GM19240 (cell line): ENCODE data around the gene DDX56.
"Not testable (repeated sequence)": the region's sequence is repeated elsewhere in the genome, so short reads cannot be mapped to it uniquely, and the experiment has no call there.

Experiments used
- DNase-seq: peaks from one replicate; pipeline ENCODE4 v3.0.0; 2011; ENCODE audit warnings: low spot score; ENCODE audit not compliant: insufficient read length

DDX56 gene

DNA sequence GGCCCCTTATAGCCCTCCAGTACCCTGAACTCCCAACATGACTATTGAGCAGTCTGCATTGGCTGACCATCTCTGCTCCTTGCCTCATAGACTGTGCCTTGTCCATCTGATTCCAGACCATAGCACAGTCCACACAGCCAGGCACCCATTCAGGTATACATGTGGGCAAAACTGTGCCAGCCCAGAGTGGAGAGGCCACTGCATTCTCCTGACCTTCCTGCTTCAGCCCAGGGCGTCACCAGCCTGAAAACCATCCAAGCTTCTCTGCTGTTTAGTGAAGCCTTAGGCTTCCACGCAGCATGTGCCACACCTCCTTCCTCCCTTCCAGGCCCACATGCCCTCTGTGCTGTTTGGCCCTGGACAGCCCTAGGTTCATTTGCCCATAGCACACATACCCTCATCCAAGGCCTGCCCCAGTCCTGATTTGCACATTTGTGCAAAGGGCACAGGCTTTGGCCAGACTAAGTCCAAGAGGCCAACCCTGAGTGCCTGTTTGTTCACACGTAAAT lies 10.5 kb downstream of the DDX56 start:
- no peak for DNase-seq

DNA sequence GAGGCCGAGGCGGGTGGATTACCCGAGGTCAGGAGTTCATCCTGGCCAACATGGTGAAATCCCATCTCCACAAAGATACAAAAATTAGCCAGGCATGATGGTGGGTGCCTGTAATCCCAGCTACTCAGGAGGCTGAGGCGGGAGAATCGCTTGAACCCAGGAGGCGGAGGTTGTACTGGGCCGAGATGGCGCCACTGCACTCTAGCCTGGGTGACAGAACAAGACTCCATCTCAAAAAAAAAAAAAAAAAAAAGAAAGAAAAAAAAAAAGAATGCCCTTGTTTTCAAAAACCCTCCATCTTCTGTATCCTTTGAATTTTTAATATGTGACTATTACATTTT lies 11.1 kb downstream of the DDX56 start:
- not testable (repeated sequence) for DNase-seq

DNA sequence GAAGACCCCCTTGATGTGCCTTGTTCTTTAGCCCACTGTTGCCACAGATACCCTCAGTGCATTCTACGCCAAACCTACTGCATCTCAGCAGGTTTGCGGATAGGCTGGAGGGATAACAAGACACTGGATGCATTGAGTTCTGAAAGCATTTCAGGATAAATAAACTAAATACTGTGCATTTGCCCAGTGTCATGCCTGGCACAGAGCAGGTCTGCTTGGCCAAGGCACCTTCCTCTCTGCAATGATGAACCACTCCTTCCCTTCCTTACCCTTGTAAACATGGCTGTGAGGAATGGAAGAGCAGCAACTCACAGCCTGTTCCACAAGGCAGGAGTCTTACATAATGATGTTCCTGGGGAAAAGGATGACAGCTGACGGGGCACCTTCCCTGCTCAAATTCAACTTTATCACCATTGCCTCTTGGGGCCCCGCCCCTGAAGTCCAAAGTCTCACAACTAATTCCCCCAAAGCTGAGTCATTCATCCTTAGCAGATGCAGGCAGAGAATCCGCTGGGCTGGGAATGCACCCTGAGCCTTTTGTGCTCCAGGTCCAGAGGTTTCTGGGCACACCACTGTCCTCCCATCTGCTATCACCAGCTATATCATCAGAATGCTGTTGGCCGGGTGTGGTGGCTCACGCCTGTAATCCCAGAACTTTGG lies 11.6 kb downstream of the DDX56 start:
- DNase-seq = no peak

DNA sequence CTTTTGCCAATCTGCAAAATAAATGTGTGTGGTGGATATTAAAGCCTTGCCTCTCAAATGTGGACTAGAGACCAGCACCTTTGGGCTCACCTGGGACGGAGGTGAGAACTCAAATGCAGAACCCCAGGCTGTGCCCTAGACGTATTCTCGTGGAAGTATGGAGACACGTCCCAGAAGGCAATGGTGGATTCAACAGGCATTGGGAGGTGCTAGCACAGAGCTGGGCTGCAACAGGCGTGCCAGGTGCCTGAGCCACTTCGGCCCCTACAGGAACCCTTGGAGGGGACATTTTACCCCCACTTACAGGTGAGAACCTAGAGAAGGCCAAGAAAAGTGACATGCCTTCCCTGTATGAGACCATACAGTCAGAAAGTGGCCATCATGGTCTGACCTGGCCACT lies 12.2 kb downstream of the DDX56 start:
- no peak for DNase-seq

DNA sequence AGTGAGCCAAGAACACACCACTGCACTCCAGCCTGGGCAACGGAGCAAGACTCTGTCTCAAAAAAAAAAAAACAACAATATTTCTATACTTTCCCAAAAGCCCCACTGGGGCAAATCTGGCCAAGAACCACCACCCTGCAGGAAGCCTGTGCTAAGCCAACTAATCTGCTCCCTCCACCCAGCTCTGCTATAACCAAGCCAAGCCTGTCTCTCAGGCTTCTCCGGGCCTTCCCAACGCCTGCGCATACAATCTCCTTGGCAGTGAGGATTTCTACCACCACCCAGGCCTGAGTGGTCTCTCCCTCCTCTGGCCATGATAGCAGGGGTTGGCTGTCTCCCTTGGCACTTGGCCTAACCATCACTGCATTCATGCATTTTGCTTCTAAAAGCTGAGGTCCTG lies 14.2 kb downstream of the DDX56 start:
- no peak for DNase-seq

DNA sequence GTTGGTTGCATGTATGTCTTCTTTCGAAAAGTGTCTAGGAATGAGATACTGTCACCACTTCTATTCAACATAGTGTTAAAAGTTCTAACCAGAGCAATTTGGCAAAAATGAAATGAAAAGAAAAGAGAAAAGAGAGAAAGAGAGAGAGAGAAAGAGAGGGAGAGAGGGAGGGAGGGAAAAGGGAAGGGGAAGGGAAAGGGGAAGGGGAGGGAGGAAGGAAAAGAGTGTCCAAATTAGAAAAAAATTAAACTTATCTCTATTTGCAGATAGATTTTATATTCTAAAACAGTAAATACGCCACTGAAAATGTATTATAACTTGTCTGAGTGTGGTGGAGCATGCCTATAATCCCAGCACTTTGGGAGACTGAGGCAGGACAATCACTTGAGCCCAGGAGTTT lies 16.2 kb downstream of the DDX56 start:
- no peak for DNase-seq

DNA sequence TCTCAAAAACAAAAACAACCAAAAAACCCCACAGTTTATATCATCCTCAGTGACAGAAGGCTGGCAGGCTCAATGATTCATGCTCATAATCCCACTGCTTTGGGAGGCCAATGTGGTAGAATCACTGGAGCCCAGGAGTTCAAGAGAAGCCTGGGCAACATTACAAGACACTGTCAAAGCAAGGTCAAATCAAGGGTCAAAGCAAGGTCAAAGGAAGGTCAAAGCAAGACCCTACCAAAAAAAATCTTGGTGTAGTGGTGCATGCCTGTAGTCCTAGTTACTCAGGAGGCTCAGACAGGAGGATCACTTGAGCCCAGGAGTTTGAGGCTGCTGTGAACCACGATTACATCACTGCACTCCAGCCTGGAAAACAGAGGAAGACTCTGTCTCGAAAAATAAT lies 18.4 kb downstream of the DDX56 start:
- DNase-seq = no peak

DNA sequence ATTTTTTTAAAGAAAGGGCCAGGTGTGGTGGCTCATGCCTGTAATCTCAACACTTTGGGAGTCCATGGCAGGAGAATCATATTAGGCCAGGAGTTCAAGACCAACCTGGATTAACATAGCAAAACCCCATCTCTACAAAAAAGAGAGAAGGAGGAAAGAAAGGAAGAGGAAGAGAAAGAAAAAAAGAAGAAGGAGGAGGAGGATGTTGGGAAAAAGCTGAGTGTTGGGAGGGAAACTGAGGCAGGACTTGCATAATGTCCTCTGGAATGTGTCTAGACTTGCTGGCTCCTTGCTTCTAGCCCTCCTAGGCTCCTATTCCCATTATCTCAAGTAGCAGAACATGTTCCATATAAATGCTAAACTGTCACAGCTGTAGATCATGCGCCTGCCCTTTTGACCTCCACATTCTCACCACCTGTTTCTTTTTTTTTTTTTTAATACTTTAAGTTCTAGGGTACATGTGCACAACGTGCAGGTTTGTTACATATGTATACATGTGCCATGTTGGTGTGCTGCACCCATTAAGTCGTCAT lies 21.2 kb downstream of the DDX56 start:
- not testable (repeated sequence) for DNase-seq

DNA sequence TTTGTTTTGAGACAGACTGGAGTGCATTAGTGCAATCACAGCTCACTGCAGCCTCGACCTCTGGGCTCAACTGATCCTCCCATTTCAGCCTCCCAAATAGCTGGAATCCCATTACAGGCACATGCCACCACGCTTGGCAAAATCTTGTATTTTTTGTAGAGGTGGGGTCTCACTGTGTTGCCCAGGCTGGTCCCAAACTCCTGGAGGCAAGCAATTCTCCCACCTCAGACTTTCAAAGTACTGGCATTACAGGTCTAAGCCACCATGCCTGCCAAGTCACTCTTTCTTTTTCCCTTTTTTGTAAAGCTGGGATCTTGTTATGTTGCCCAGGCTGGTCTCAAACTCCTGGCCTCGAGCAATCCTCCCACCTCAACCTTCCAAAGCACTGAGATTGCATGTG lies 24.3 kb downstream of the DDX56 start:
- DNase-seq = no peak

DNA sequence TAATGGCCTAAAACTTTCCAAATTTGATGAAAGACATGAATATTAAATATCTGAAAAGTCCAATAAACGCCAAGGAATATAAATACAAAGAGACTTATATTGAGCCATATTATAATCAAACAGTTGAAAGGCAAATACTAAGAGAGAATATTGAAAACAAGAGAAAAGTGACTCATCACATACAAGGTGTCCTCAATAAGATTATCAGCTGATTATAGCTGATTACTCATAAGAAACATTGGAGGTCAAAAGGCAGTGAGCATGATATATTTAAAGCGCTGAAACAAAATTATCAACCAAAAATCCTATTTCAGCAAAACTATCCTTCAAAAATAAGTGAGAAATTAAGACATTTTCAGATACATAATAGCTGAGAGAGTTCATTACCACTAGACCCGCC lies 24.8 kb downstream of the DDX56 start:
- DNase-seq = no peak

DNA sequence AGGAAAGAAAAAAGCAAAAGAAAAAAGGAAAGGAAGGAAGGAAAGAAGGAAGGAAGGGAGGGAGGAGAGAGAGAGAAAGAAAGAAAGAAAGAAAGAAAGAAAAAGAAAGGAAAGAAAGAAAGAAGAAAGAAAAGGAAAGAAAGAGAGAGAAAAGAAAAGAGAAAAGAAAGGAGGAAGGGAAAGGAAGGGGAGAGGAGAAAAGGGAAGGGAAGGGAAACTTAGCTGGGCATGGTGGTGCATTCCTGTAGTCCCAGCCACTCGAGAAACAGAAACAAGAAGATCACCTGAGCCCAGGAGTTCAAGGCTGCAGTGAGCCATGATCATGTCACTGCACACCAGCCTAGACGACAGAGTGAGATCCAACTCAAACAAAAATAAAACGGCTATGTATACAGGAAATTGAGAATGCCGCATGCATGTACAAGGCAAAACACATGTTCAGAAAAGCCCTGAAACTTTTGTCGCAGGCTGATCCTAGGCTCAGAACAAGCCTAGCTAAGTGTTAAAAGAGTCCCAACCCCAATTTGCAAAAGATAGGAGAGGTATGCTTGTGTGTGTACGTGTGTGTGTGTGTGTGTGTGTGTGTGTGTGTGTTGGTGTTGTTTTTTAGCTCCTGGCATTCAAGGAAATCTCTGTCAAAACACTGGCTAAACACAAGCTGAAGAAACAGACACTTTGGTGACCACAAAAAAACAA lies 26.0 kb downstream of the DDX56 start:
- no peak for DNase-seq

DNA sequence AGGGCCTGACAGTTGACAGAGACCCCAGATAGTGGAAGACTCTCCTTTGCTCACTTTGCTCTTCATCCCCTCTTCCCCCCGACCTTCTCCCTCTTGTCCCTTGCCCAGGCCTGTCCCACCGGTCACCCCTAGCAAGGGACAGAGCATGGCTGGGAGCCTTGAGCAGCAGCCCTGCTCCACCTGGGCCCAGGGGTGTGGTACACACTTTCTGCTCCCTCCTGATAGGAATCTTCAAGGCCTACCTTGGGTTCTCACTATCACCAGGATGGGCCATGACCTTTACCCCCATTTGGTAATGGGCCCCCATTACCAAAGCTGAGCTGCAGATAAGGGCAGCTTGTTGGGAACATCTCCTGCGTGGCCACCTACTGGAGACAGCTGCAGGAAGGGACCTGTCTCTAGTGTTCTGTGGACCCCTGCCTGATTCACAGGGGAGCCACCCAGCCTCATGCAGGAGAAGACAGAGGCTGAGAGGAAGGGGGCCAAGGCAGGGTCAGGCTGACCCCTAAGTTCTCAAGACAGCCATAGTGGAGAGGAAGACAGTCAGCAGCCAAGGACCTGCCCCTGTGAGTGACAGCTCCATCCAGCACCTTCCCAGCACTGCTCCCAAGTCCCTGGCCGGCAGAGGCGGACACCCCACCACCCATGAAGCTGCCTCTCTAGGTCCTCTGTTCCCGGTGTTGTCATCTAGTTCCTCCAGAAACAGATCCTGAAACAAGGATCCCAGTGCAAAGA lies 31.7 kb downstream of the DDX56 start:
- DNase-seq = no peak

DNA sequence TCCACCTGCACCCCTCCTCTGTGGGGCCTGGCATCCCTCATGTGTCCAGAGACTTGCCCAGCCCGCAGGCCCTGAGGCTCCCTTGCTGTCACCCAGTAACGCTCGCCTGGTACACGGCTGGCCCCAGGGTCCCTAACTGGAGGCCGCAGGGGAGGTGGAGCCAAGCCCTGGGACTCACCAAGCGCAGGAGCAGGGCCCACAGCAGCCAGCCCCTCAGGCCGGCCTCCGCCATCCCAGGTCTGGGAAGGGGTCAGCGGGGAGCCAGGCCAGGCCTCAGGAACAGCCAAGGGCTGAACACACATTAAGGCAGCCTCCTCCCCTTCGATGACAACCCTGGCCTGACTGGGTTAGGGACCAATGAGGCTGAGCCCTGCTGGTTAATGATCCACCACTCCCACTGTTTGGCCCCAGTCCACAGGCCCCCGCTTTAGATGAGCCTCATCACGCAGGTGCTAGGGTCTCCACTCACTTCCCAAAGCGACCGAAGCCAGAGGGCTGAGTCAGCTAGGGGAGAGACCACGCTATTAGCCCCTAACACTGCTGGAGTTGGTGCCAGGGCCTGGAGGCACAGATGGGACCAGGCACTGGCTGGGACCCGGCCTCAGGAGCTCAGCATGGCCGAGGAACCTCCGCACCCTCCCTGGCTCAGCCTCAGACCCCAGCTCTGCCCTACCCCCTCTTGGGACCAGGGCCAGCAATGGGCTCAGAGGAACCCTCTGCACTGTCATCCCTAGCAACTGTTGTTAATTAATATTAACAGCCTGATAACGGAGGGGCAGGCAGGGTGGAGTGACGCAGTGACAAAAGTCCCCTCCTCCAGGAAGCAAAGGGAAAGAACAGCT lies 32.5 kb downstream of the DDX56 start, which contains the start of gene NPC1L1:
NPC1L1 (minus strand) TSS at position 303 of the 842 bp plus-strand sequence; CDS start at position 232, 71 bp downstream.
- DNase-seq = no peak

DNA sequence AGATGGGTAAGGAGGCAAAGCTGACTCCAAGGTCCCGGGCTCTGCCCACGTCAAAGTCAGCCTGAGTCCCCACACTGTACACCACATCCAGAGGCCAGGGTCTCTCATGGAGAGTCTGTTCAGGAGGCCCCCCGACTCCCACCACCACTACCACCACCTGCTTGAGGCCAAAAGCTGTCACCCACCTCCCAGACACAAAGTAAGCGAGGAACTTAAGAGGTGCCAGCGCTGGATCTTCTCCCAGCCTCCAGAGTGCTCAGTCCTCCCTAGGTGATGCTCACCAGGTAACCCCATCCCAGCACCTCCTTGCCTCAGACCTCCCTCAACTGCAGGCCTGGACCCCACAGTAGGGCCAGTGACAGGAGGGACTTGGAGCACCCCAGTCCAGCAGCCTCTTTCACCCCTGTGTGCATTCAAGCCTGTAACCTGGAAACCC lies 33.1 kb downstream of the DDX56 start:
- DNase-seq = no peak

DNA sequence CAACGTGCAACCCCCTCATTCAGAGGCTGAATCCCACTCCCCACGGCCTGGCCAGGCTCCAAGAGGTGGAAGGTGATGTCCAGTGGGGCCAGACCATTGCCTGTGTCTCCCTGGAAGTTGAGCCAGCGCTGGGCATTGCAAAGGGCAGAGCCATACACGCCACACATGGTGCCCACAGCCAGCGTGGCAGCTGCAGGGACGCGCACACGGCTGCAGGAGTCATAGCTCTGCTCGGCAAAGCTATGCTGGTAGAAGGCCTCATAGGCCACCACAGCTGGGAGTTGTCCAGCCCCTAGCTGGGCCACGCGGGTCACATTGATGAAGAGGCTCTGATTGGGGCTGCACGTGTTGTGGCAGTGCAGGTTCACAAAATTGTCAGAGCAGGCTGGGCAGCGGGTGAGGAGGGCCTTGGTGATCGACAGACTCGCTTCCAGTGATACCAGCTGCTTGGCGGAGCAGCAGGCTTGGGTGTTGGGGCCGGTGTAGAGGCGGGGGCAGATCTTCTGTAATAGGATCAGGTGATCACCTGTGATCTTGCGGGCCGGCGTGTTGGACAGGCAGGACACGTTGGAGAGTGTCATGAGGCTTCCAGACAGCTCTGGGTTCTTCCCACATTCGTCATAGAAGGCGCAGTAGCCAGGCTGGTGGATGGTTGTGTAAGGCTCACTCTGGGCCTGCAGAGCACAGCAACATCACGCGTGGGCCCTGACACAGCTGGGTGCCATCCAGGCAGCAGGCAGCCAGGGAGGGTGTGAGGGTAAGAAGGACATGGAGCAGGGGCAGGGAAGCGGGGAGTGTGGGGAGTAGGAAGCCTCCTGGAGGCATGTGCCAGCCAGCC lies 33.8 kb downstream of the DDX56 start:
- no peak for DNase-seq

DNA sequence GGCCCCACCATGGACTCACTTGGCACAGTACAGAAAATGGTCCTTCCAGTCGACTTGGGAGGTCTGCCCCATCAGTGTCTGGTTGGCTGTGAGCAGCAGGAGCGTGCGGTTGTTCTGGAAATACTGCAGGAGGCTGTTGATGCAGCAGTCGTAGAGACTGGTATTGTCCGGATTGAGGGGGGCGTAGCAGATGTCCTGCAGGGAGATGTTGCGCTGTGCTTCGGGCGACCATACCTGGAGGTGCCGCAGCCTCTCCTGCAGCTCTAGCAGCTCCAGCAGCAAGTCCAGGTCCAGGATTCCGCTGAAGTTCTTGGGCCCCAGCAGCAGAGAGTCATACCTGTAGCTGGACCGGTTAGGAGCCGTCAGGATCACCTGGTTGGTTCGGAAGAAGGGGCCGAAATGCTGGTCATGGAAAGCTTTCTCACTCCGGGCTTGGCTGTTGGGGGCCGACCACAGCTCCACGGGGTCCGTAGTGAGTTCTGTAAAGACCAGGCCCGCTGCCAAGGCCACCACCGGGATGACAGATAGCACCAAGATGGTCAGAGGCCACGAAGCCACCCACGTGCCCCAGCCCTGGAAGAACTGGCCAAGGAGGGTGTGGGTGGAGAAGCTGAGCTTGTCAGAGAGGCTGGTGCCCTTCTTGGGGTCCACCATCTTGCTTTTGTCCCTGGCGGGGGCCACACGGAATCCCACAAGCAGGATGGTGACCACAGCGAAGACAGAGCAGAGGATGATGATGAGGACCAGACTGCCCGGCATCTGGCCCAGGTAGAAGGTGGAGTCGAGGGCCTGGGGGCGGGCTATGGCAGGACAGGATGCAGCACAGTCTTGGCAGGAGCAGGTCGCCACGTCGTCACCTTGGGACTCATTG lies 34.7 kb downstream of the DDX56 start:
- DNase-seq = no peak

DNA sequence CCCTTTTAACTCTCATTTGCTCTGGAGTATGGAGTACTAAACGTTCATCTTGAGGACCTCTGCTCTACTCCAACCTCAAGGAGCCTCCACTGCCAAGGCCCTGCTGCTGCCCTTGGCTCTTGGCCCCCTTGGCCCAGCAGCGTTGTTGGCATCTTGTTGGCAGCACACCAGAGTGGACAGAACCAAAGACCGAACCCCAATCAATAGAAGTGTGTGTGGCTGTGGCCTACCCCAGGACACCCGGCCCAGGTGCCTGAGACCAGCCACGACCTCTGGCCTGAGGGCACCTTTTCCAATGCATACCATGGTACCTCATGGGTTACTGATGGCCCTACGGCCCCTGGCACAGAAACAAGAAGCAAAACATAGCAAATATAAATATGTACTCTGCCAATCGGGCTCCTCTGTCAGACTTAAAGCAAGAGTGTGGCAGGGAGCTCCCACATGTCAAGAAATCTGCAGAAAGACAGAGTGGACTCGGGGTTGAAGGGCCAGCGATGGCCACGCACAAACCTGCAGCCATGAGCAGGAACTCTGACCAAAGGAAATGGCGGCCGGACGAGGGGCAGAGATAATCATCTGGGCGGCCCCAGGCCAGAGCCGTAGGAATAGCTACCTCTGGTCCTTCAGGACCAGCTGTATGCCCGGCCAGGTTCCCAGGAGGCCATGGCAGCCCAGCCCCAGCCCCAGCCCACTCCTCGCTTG lies 35.5 kb downstream of the DDX56 start:
- DNase-seq = no peak

DNA sequence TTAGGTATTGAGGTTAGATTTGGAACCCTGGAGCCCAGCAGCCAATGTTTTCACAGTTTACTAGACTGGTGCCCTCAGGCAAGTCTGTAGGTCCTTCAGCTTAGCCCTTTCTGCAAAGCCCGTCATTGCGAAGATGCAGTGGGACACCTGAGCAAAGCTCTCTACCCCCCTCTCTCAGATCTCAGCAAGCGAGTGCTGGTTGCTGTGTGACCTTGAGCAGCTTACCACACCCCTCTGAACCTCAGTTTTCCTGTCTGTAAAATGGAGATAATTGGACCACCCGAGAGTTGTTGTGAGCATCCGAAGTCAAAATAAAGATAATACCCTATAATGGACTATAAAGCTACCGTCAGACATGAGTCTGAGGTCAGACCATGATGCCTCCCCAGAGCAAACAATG lies 36.3 kb downstream of the DDX56 start:
- DNase-seq = no peak

DNA sequence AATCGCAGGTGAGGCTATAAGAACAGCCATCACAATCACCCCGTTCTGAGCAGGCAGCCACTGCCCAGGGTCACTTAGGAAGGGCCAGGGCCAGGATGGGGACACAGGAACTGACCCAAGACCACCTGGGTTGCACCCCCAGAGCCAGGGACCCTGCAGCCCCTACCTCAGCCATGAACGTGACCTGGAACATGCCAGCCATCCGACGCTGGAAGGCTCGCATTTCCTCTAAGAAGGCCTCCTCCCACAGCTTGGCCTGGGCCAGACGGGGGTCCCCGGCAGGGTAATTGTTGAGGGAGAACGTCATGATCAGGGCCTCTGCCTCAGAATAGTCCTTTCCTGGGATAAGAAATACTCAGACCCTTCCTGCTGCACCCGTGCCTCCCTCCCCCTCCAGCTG lies 37.6 kb downstream of the DDX56 start:
- no peak for DNase-seq
